Prostate gland (tissue), 2 donors: ENCODE results near the gene MT1F.

Experiments used
- CTCF ChIP-seq, 4 experiments: fragments of 200-600 bp in 2 of 4; fragments of 450-650 bp in 2 of 4; sonication (generic) in 2 of 4; IDR thresholded peaks; 1 replicate in 3 of 4; 2 replicates in 1 of 4; pipeline ENCODE4 v1.5.1; 2016 to 2019; ENCODE audit warnings: antibody characterized with exemption in 4 of 4, mild to moderate bottlenecking in 2 of 4, moderate library complexity in 2 of 4
- POLR2A ChIP-seq: fragments of 450-650 bp; IDR thresholded peaks from one replicate; pipeline ENCODE4 v1.6.1; 2016; ENCODE audit warnings: antibody characterized with exemption, mild to moderate bottlenecking
- POLR2AphosphoS5 ChIP-seq: sonication (generic); formaldehyde crosslinking; IDR thresholded peaks from one replicate; pipeline ENCODE4 v1.6.1; 2017; ENCODE audit warnings: antibody characterized with exemption

GRCh38 chr16:56690420-56691122 is 32.8 kb downstream of the MT1F start:
- TF ChIP-seq POLR2AphosphoS5 (no peak), CTCF (IDR thresholded peaks at IDR 0.05) (no peak), POLR2A (no peak)
